ENCODE data around the gene STOX1. TPM values are rescaled to one million over a fixed set of nuclear protein-coding genes. Genes with fewer than 3 reads are reported as not detected.

Gene STOX1
- total RNA-seq, 2 experiments from 2014 or later, result 2.6 to 2.8 TPM

GRCh38 chr10:68878496-68878895 is 51.2 kb downstream of the STOX1 start:
- no TSS peak for BruUV-seq (replicated peaks)

GRCh38 chr10:68879628-68880027 is 52.3 kb downstream of the STOX1 start:
- no peaks in the 10 kb centered on the region for H3K79me2 ChIP-seq (ENCODE audit: insufficient read depth, low read depth, low read length)

More at GRCh38 chr10:68878496-68878895, 51.2 kb downstream of the STOX1 start:
- TF ChIP-seq EZH2phosphoT487 (IDR thresholded peaks at IDR 0.05; ENCODE audit: borderline replicate concordance, low read depth, low read length) (no peak), CTCF (conservative IDR thresholded peaks at IDR 0.05; ENCODE audit: low read length) (no peak)
- no peaks in the 10 kb centered on the region for H3K9me2 ChIP-seq (ENCODE audit: insufficient read depth, low read length)
- H3K27ac ChIP-seq (ENCODE audit: low read depth, low read length, poor library complexity, severe bottlenecking), result no peak overlapping the region
- intact Hi-C loops (cut with micrococcal nuclease; ENCODE audit: unreplicated experiment), result no loop called here
- H3K4me1 ChIP-seq (ENCODE audit: insufficient read depth, low read length, poor library complexity, severe bottlenecking), result no peaks in the 10 kb centered on the region
- CTCF ChIA-PET (ENCODE audit: unreplicated experiment), result no interaction called here
- no peak overlapping the region for H2AFZ ChIP-seq (ENCODE audit: low read length)
- H3K4me2 ChIP-seq (ENCODE audit: low read length), result no peak overlapping the region
- no peaks in the 10 kb centered on the region for H3K9me3 ChIP-seq (ENCODE audit: low read length)
- POLR2A ChIA-PET, result interaction anchor here (0.6 to 2.5 kb wide), 2 partner anchors 21 to 458 kb away, joined by 3 to 6 read pairs; no protein-coding TSS in a partner anchor
- H3K36me3 ChIP-seq (ENCODE audit: insufficient read depth, low read length), result no peaks in the 10 kb centered on the region
- no peaks in the 10 kb centered on the region for H4K20me1 ChIP-seq (ENCODE audit: insufficient read depth, low read length)
- H3K79me2 ChIP-seq (ENCODE audit: insufficient read depth, low read depth, low read length), result no peaks in the 10 kb centered on the region
- no peak for DNase-seq (ENCODE audit: low spot score)
- no peak overlapping the region for H3K4me3 ChIP-seq (ENCODE audit: low read depth, low read length, poor library complexity, severe bottlenecking)

More at GRCh38 chr10:68879628-68880027, 52.3 kb downstream of the STOX1 start:
- Histone ChIP-seq H3K4me2 (ENCODE audit: low read length) (no peak overlapping the region), H3K27ac (ENCODE audit: low read depth, low read length, poor library complexity, severe bottlenecking) (no peak overlapping the region), H3K4me1 (ENCODE audit: insufficient read depth, low read length, poor library complexity, severe bottlenecking) (no peaks in the 10 kb centered on the region), H2AFZ (ENCODE audit: low read length) (no peak overlapping the region), H3K9me3 (ENCODE audit: low read length) (no peaks in the 10 kb centered on the region), H4K20me1 (ENCODE audit: insufficient read depth, low read length) (no peaks in the 10 kb centered on the region), H3K36me3 (ENCODE audit: insufficient read depth, low read length) (no peaks in the 10 kb centered on the region), H3K4me3 (ENCODE audit: low read depth, low read length, poor library complexity, severe bottlenecking) (no peak overlapping the region), H3K9me2 (ENCODE audit: insufficient read depth, low read length) (no peaks in the 10 kb centered on the region)
- no peak for TF ChIP-seq CTCF (conservative IDR thresholded peaks at IDR 0.05; ENCODE audit: low read length)
- no peak for TF ChIP-seq EZH2phosphoT487 (IDR thresholded peaks at IDR 0.05; ENCODE audit: borderline replicate concordance, low read depth, low read length)
- no peak for DNase-seq (ENCODE audit: low spot score)
- ChIA-PET POLR2A (interaction anchor here (0.6 to 2.5 kb wide), 3 partner anchors 8 to 23 kb away, joined by 3 to 6 read pairs (median 6); no protein-coding TSS in a partner anchor), CTCF (ENCODE audit: unreplicated experiment) (no interaction called here)
- intact Hi-C loops (cut with micrococcal nuclease; ENCODE audit: unreplicated experiment), result loop anchor here (10.0 kb wide), 1 partner anchor 175 kb away; no protein-coding TSS in a partner anchor
- no TSS peak for BruUV-seq (replicated peaks)
